Limb (tissue), 2 donors: ENCODE results near the gene LRP2.
"Not testable (repeated sequence)": the region's sequence is repeated elsewhere in the genome, so short reads cannot be mapped to it uniquely, and the experiment has no call there.

Experiments used
- DNase-seq, 2 donors: peaks; one replicate each; pipeline ENCODE4 v3.0.0-alpha.2; 2016; ENCODE audit errors: extremely low spot score in 2 of 2

Gene LRP2

DNA sequence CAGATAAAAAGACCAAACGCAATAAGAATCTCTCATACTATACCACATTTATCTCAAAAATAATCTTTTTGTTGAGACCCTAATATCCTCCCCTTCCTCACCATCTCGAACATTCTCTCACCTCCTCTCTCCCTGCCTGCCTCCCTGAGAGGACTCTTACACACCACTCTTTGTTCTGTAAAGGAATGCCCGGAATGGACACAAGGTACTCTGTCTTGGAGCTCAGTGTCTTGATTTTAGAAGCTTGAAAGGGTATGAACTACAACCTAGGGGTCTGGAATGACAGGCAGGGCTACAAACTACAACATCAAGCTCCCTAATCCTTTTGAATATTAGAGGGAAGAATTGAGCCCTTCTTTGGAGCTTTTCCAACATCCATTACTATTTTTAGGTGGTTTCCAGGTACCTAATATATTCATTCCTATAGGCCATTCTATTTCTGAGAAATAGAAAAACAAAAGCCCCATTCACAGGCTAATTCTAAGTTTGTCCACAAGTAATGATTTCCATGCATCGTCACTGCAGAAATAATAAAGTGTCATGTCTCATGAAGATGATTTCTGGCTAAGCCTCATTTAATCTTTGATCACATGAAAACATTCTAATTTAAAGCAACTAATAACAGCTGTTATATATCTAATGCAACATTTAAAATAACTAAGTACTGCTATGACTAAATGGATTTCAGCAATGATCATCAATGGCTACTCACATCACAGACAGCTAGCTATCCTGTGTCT, 60.6 kb downstream of the LRP2 start:
- DNase-seq: no peak

DNA sequence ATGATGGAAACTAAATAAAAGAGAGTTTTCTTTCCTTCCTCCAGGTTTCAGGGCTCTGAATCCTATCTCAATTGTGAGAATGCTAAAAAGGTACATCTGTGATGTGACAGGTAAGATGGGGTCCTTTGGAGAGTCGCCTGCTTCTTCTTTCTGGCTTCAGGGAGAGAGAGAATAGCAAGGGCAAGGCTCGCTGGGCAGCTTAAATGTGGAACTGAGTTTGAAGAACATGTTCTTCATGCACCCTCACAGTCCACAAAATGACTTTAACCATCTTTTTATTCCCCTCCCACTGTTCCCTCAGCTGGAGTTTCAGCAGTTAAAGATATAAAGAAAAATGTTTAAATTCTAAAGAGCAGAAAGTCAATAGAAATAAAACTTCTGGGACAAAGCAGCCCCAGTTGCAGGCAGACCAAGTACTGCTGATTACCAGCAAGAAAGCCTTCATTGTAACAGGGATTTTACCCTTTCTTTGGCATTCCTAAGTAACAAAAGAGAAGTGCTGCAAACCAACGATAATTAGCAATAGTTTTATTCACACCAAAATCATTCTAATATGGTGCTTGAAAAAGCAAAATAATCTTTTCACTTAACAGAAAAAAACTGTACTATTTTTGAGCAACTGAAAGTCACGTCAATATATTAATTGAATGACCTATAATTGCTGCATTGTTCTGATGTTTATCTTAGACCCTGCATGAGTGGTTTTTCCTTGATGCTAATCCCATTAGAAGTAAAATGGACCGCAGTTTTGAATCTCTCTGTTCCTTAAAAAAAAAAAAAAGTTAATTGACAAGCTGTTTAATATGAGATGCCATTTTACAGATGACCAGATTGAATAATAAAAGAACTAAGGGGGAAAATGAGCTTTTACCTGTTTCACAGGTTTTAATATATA, 61.5 kb downstream of the LRP2 start:
- no peak for DNase-seq

DNA sequence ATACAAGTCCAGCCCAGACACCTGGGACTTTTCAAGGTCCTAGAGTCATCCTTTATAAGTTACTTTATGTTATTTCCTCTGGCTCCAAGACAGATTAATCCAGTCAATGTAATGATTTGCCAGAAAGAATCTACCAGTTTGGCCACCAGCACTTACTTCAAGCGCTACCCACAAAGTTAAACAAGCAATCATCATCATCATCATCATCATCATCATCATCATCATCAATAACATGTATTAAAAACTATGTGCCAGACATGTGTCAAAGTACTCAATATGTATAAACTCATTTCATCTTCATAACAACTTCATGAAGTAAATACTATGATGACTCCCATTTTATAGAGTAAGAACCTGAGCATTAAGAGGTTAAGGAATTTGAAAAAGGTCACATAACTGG, 64.3 kb downstream of the LRP2 start:
- no peak for DNase-seq

DNA sequence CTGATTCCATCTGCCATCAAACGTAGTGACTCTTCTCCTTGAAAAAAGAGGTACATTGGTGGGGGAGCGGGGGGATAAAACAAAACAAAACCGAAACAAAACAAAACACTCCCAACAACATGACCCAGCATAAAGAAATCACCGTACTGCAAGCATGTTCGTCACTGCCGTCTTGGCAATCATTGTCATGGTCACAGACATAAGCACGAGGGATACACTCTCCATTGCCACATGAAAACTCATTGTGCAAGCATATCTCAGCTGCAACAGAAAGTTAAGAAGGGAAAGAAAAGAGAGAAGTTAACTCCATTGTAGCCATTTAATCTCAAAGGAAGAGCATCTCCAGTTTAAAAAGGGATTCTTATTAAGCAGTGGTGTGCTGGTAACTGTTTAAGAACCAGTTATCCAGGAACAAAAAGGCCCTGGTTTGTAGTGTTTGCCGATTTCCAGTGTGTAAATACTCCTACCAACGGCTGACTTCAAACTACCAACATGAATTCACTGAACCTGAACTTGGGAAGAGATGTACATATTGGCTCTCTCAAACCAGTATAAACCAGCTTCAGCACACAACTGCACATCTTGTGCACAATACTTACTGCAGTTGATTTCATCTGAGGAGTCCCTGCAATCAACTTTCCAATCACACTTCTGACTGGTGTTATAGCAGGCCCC, 68.2 kb downstream of the LRP2 start:
- DNase-seq: no peak

DNA sequence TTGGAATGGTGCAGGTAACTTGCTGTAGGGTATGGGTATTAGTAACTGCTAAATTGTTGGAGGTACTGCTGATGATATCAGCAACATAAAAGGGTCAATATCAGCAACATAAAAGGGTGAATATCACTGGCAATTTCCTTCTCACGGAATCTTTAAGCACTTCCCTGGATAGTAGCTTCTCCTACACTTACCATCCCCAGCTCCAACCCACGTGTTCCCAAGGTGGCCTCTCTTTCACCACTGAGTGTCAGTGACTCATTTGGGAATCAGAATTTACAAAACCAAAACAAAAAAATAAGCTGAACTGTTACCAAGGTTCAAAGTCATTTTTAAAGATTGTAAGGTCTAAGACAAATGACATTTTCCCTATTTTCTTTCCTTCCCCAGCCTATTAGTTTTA, 70.8 kb downstream of the LRP2 start:
- no peak for DNase-seq

DNA sequence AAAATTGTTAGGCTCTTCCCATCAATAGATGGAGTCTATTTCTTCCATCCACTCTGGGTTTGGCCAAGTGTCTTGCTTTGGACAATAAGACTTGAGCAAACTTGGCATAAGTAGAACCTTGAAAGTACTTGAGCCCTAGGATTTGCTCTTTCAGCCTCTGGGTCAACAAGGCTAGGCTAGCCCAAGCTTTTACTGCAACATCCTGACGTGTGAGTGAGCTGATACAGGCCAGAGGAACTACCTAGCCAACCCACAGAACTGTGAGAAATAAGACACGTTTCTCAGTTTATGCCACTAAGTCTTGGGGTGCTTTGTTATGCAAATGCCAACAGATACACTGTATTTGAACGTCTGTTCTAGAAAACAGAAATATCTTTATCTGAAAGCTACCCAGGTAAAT, 71.9 kb downstream of the LRP2 start:
- DNase-seq: no peak

DNA sequence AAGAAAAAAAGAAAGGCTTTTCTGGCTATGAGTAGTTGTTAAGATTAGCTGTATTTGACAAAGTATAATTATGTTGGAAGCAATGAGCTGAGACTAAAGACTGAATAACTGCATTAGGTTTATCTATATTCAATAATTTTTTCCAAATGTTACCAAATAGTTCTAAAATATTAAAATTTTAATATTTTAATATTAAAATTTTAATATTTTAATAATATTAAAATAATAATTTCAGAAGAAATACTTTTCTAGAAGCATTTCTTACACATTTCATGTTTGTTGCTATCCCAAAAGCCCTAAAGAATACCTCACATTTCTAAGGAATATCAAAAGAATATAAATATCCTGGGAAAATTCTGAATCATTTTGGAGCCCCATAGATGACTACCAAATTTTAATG, 74.7 kb downstream of the LRP2 start:
- DNase-seq: no peak

DNA sequence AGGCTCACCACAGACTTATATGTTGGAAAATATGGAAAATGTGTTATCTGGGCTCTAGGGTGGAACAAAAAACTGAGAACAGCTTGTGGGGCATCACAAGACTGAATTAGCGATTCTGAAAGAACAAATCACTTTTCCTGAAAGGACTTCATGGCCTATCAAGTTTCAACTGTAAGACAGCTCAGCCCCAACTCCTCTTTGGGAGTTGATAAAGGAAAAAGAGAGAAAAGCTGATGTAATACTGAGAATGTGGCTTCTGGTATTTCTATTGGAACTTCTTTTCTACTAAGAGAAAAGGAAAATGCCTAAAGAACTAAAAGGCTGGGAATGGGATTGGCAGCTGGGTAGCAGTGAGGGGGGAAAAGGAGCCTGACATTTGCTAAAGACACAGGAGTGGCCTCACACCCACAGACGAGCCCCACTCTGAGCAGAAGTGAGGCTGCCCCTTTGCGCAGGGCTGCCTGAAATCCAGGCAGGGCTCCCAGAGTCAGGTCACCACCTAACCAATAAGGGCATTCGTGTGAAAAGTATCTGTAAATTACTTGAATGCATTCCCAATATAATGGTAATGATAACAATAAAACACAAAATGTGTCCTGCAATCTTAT, 75.6 kb downstream of the LRP2 start:
- DNase-seq: no peak

DNA sequence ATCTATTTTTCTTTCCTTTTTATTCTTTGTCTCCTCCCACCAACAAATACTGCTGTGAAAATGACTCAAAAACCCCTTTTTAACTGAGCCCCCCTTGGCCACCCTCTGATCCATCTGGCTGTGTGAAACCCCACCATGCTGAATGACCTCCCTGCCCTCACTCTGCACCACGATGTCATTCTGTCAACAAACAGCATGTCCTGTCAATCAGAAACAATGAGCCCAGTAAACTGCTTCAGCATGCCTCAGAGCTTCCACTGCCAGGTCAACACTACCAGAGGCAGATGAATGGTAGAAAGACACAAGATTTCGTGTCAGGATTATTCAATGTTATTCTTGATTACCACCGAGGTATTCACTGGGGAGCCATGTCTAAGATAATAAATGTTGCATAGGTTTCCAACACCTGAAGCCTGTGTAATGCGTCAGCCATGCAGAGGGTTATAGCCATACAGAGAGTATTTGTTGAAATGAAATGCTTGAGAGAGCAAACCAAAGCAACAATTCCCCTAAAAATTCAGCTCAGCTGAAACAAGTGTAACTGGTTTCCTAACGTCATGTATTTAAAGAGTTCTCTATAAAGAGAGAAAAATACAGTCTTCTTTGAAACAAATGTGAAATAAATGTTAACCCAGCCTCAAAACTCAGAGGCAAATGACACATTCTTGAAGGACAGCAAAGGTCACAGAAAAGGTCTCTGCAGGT, 76.7 kb downstream of the LRP2 start:
- no peak for DNase-seq

DNA sequence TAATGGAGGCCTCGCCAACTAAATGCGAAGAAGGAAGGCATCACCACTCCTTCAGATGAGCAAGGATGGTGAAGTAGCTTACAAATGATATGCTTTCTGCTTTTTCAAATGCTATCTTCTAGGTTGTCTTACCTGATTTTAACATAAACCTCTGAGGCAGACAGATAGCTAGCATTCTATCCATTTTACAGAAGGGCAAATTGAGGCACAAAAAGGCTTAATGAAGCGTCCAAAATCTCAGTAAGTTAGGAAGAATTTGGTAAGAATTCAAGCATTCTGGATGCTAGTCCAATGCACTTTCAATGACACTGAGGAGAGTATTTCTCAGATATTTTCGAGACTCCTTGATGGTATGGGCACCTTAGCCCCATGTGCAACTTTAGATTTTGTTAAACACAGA, 81.8 kb downstream of the LRP2 start:
- no peak for DNase-seq

DNA sequence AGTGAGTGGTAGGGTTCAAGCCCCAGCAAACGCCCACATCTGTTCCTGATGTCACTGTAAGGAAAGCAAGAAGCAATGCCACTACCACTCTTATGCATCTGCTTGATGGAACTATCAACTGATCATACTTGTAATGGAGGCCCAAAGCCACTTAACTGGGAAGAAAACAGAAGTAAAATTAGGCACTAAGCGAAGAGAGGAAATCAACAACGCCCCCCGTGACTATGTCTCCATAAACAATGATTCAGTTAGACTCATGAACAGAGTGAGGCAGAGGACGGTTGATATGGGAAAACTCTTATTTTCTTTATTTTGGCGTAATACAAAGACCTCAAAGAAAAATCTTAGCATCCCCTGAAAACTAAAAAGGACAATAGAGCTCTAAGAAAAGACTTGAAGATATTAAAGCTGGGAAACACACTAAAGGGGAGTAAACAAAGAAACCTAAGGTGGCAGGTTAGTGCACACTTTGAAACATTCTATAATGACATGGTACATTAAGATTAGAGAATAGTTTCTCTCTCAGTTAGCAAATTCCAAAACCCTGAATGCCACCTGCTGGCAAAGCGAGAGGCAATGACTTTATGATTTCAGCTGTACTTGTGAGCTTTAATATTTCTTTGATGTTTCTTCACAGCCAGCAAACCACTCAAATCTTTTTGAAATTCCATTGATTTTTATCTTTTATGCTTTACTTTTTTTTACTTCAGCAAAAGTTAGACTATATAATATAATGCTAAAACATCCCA, 86.5 kb downstream of the LRP2 start:
- DNase-seq: peak in 1 of 2 donors; percentile 5

DNA sequence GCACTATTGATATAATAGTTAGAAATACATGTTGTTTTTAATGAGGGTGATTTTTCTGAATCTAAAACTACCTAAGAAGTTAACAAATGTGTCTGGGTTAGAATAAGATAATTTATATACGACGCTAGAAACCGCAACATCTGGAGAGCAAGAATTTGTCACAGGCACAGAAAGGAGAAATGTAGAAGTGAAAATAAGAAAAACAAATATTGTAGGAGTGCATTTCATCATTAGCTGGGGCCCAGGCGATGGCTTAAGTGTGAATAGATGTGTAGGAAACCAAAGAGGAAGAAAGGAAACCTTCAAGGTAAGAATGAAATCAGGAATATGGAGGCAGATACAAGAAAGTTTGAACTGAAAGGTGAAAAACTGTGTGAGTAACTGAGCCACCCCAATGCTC, 90.3 kb downstream of the LRP2 start:
- no peak for DNase-seq

DNA sequence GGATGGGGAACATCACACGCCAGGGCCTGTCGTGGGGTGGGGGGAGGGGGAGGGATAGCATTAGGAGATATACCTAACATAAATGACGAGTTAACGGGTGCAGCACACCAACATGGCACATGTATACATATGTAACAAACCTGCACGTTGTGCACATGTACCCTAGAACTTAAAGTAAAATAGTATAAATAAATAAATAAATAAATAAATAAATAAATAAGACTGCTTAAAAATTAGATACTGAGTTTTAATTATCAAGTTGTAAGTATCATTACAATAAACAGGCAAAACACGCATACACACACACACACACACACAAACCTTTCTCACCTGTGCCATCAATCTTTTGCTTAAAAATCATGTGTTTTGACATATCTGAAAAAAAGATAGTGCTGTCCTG, 91.8 kb downstream of the LRP2 start:
- DNase-seq: not testable (repeated sequence)

DNA sequence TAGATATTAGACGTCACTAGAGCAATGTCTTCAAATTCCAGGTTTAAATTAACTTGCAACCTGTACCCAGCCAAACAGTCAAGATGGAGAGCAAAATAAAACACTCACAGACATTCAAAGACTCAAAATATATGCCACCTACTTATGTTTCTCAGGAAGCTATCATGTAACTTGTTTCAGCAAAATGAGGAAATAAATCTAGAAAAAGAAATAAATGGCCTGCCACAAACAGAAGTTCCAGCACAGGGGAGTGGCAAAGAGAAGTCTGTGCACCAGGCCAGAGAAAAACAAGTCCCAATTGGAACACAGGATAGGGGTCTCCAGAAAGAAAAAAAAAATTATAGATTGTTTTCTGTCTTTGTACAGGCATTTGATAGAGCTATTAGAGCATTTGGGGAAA, 96.7 kb downstream of the LRP2 start:
- no peak for DNase-seq

DNA sequence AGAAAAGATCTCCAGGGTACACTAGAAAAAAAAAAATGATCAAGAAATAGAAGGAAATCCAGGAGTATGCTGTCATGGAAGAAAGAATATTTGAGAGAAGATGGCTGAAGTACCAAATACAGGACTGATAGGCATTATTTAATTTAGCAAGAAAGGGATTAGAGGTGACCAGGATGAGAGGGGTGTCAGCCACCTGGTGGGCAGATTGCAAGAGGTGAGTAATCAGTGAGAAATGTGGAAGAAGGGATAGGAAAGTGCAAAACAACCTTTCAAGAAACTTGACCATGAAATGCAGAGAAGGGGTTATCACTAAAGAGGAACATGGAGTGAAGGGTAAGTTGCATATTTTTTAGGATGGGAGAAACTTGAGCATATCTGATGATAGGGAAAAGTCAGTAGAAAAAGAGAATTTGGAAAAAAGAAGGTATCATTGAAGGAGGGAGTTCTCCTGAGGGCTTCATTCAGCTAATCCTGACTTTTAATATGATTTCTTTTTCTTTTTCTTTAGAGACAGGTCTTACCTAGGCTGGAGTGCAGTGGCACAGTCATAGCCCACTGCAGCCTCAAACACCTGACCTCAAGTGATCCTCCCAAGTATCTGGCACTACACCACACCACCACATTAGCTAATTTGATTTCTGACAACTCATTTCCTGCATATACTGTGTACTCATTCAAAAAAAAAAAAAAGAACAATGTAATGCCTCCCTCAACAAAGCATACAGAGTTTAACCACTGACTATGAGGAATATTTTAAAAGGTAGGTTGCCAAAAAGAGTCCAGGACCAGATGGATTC, 101.3 kb downstream of the LRP2 start:
- no peak for DNase-seq

DNA sequence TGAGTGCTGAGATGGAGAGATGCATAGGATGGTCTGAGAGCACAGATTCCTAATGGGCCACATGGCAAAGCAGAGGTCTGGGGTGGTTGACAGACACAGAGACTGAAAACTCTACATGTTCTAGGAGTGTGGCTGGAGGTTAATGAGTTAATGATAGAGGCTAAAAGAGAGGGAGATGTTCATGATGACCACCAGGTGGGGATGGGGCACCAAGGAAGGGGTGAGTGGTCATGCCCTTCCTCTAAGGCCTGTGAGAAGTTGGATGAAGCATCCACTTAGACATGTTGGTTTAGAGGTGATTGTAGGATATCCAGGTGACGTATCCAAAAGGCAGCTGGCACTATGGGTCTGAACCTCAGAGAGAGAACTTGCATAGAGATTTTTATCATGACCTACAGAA, 102.1 kb downstream of the LRP2 start:
- DNase-seq: no peak

DNA sequence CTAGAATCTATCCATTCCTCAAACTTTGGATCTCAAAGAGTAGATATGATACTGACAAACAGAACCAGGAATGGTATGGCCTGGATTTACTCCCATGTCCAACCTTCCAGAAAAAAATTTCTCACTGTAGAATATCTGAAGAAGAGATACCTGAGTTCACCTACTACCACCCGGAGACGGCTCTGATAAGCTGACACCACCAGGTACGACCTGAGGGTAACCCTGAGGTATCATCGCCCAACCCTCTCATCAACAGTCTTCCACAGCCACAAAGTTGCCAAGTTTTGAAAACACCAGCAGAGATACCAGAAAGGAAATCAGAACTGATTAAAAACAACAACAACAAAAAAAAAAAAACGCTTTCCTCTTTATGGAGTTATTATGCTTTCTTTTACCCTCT, 102.9 kb downstream of the LRP2 start:
- no peak for DNase-seq

DNA sequence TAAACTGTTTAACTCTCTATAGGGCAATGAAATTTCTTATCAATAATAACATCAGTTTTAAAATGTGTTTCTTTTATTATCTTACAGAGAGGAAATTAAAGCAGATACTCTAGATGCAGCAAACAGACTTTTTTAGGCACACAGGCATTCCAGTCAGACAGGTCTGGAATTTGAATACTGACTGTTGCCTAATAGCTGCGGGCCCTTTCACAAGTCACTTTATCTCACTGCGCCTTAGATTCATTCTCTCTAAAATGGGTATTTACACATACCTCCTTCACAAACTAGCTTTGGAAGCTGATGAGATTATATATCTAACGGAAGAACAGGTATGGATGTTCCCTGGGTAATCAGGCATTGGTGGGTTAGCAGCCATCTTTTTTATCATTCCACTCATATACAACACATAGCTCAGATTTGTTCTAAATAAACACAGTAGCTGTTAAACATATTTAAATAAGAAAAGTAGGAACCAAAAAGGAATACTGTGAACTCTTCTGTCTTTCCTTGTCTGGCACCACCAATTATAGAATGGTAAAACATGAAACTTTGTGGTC, 104.2 kb downstream of the LRP2 start:
- no peak for DNase-seq

DNA sequence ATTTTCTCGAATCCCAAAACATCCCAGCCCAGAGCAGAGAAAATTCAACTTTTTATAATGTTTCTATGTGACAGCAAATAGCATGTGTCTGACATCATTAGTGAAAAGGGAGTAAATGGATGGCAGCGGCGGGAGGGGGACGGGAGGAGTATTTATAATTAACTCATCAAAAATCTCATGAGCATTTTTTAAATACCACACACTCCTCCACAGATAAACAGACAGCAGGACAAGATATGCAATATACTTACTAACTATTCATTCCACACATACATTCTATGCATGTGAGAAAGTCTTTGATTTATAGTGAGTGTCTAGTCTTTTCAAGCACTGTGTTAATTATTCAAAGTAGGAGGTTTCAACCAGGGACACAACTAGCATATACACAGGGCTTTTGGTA, 107.6 kb downstream of the LRP2 start:
- DNase-seq: no peak
